Thoracic aorta (tissue), 2 donors: ENCODE data around the gene ATF6B. TPM values are rescaled to one million over a fixed set of nuclear protein-coding genes. Genes with fewer than 3 reads are reported as not detected.
A peak's percentile ranks its signal among the peaks of the same experiment; 100 is the strongest.

ENCODE experiments used
- ATAC-seq: fragments of 150-250 bp; one replicate; pipeline ENCODE4 v1.8.0; 2017; ENCODE audit warnings: low read depth; ENCODE audit not compliant: insufficient number of reproducible peaks, low FRiP score
- DNase-seq: peaks from one replicate; pipeline ENCODE4 v3.0.0-alpha.2; 2020; ENCODE audit warnings: low spot score
- H3K27ac ChIP-seq, 2 donors: fragments of 200-600 bp; sonication (generic); 1 replicate in 1 of 2; 2 replicates in 1 of 2; pipeline ENCODE4 v1.5.1; 2016; ENCODE audit warnings: mild to moderate bottlenecking in 2 of 2, moderate library complexity in 2 of 2
- H3K27me3 ChIP-seq: fragments of 200-600 bp; sonication (generic); replicated peaks from 2 replicates; pipeline ENCODE4 v1.6.0; 2016; ENCODE audit warnings: mild to moderate bottlenecking; ENCODE audit not compliant: insufficient read depth
- H3K36me3 ChIP-seq: fragments of 200-600 bp; sonication (generic); one replicate; pipeline ENCODE4 v1.5.1; 2016
- H3K4me1 ChIP-seq, 2 donors: fragments of 200-600 bp; sonication (generic); 1 replicate in 1 of 2; 2 replicates in 1 of 2; pipeline versions ENCODE4 v1.5.1 to v1.6.0; 2016; ENCODE audit warnings: low read depth in 2 of 2, mild to moderate bottlenecking in 1 of 2; ENCODE audit not compliant: control insufficient read depth in 1 of 2
- H3K4me3 ChIP-seq: fragments of 200-600 bp; sonication (generic); 2 replicates; pipeline ENCODE4 v1.5.1; 2016; ENCODE audit warnings: mild to moderate bottlenecking
- H3K9me3 ChIP-seq: fragments of 200-600 bp; sonication (generic); 2 replicates; pipeline ENCODE4 v1.5.1; 2016
- CTCF ChIP-seq: fragments of 200-600 bp; sonication (generic); IDR thresholded peaks from one replicate; pipeline ENCODE4 v1.5.1; 2019; ENCODE audit warnings: antibody characterized with exemption
- total RNA-seq, 2 donors: library from RNA; depleted of rRNA; stranded (reverse); fragments of >200 nt; gene quantifications; one replicate each; pipeline versions ENCODE4 v1.1.0 to v1.2.3, GENCODE V29; 2016

The ATF6B gene
- total RNA-seq, 2 donors from 2014 or later, result 38.2 to 60.9 TPM

- no peak for TF ChIP-seq CTCF
- Histone ChIP-seq H3K27ac (no peak overlapping the region), H3K9me3 (no peaks in the 10 kb centered on the region), H3K4me1 (peaks cover 10 to 49% of the 10 kb centered on the region in 2 donors), H3K4me3 (no peak overlapping the region), H3K27me3 (no peaks in the 10 kb centered on the region), H3K36me3 (peaks cover 41% of the 10 kb centered on the region)
- DNase-seq, result no peak
- no peak for ATAC-seq
Observed at GRCh38 chr6:32115623-32116022, 12.4 kb downstream of the ATF6B start.

GRCh38 chr6:32114796-32115195 is 13.2 kb downstream of the ATF6B start:
- H3K27ac ChIP-seq, result peak overlapping the region; percentile 42 to 84
- no peak overlapping the region for H3K4me3 ChIP-seq
- peaks cover 36% of the 10 kb centered on the region for H3K36me3 ChIP-seq
- no peaks in the 10 kb centered on the region for H3K27me3 ChIP-seq
- DNase-seq, result no peak
- ATAC-seq, result no peak
- H3K4me1 ChIP-seq, result peaks cover 12 to 57% of the 10 kb centered on the region in 2 donors
- no peak for TF ChIP-seq CTCF
- no peaks in the 10 kb centered on the region for H3K9me3 ChIP-seq

GRCh38 chr6:32113386-32114352 is 14.4 kb downstream of the ATF6B start:
- Histone ChIP-seq H3K4me3 (no peak overlapping the region), H3K4me1 (peaks cover 20 to 58% of the 10 kb centered on the region in 2 donors), H3K36me3 (peaks cover 32% of the 10 kb centered on the region), H3K27ac (peak overlapping the region; percentile 48 to 84), H3K27me3 (no peaks in the 10 kb centered on the region), H3K9me3 (no peaks in the 10 kb centered on the region)
- peak; percentile 91 for ATAC-seq
- TF ChIP-seq CTCF, result peak; percentile 43
- peak; percentile 86 for DNase-seq

- TF ChIP-seq CTCF, result no peak
- Histone ChIP-seq H3K27me3 (no peaks in the 10 kb centered on the region), H3K9me3 (no peaks in the 10 kb centered on the region), H3K4me3 (no peak overlapping the region), H3K27ac (peak overlapping the region; percentile 48 to 84), H3K36me3 (peaks cover 20% of the 10 kb centered on the region), H3K4me1 (peaks cover 29 to 70% of the 10 kb centered on the region in 2 donors)
- no peak for ATAC-seq
- DNase-seq, result no peak
Observed at GRCh38 chr6:32112431-32112980, 15.5 kb downstream of the ATF6B start.

- Histone ChIP-seq H3K27ac (peak overlapping the region; percentile 48 to 84), H3K9me3 (no peaks in the 10 kb centered on the region), H3K27me3 (no peaks in the 10 kb centered on the region), H3K4me1 (peaks cover 38 to 80% of the 10 kb centered on the region in 2 donors), H3K36me3 (peaks cover 11% of the 10 kb centered on the region), H3K4me3 (no peak overlapping the region)
- DNase-seq, result no peak
- no peak for ATAC-seq
- no peak for TF ChIP-seq CTCF
Observed at GRCh38 chr6:32111424-32112066, 16.5 kb downstream of the ATF6B start.
